Thymus (tissue), 11 donors: ENCODE data around the gene MYO5B. TPM values are rescaled to one million over a fixed set of nuclear protein-coding genes. Genes with fewer than 3 reads are reported as not detected.
A peak's percentile ranks its signal among the peaks of the same experiment; 100 is the strongest.

ENCODE experiments used
- DNase-seq, 9 donors: peaks; one replicate each; pipeline ENCODE4 v3.0.0-alpha.2; 2013; ENCODE audit warnings: low spot score in 9 of 9, low read depth in 6 of 9, missing footprints in 1 of 9
- H3K27ac ChIP-seq, 2 donors: one replicate each; pipeline ENCODE4 v1.5.1; 2013; ENCODE audit warnings: control low read depth in 1 of 2, low read depth in 1 of 2, low read length in 1 of 2, mild to moderate bottlenecking in 1 of 2, moderate library complexity in 1 of 2
- H3K27me3 ChIP-seq, 2 donors: one replicate each; pipeline ENCODE4 v1.5.1; 2013; ENCODE audit warnings: low read length in 1 of 2; ENCODE audit not compliant: control insufficient read depth in 2 of 2, insufficient read depth in 1 of 2
- H3K36me3 ChIP-seq, 2 donors: one replicate each; pipeline ENCODE4 v1.5.1; 2013; ENCODE audit warnings: low read length in 1 of 2, mild to moderate bottlenecking in 1 of 2, moderate library complexity in 1 of 2; ENCODE audit not compliant: control insufficient read depth in 2 of 2, insufficient read depth in 2 of 2
- H3K4me1 ChIP-seq, 2 donors: one replicate each; pipeline ENCODE4 v1.5.1; 2013; ENCODE audit warnings: low read length in 2 of 2; ENCODE audit not compliant: control insufficient read depth in 2 of 2, insufficient read depth in 2 of 2
- H3K4me3 ChIP-seq, 2 donors: one replicate each; pipeline ENCODE4 v1.5.1; 2013; ENCODE audit warnings: low read length in 2 of 2, control low read depth in 1 of 2, mild to moderate bottlenecking in 1 of 2
- H3K9me3 ChIP-seq, 2 donors: one replicate each; pipeline ENCODE4 v1.5.1; 2013; ENCODE audit warnings: low read length in 1 of 2, mild to moderate bottlenecking in 1 of 2; ENCODE audit not compliant: control insufficient read depth in 2 of 2, insufficient read depth in 1 of 2
- WGBS: extraction: QIAGEN DNeasy Blood & Tissue Kit; methylation state at CpG from one replicate; pipeline ENCODE4 v1.1.7; 2013; 5-methylcytosine and 5-hydroxymethylcytosine counted together
- polyA plus RNA-seq: library from polyadenylated mRNA; stranded (reverse); fragments of 200-250 nt; gene quantifications from one replicate; pipeline ENCODE4 v1.2.3, GENCODE V29; 2013
- total RNA-seq: library from RNA; stranded (reverse); fragments of 120-200 nt; gene quantifications from one replicate; pipeline ENCODE4 v1.2.4, GENCODE V29; 2013
- donor health status: healthy.

MYO5B gene
- total and polyA plus RNA-seq, 2 donors = 6.2 to 11.1 TPM

- DNase-seq = peak in 1 of 9 donors; percentile 8
- Histone ChIP-seq H3K27me3 (no peaks in the 10 kb centered on the region), H3K4me1 (peaks cover 0 to 23% of the 10 kb centered on the region in 2 donors), H3K36me3 (no peaks in the 10 kb centered on the region), H3K27ac (peak overlapping the region in 1 of 2 donors; percentile 32), H3K4me3 (no peak overlapping the region), H3K9me3 (no peaks in the 10 kb centered on the region)
- 71% methylated on average over 1 of the region's 1 CpG for WGBS
Observed at GRCh38 chr18:50163505-50163904, 31.4 kb downstream of the MYO5B start.

- Histone ChIP-seq H3K4me3 (no peak overlapping the region), H3K27ac (peak overlapping the region; percentile 32 to 48), H3K27me3 (no peaks in the 10 kb centered on the region), H3K9me3 (no peaks in the 10 kb centered on the region), H3K4me1 (peaks cover 0 to 23% of the 10 kb centered on the region in 2 donors), H3K36me3 (no peaks in the 10 kb centered on the region)
- WGBS = 79% methylated on average over 9 of the region's 9 CpGs
- no peak for DNase-seq
Observed at GRCh38 chr18:50162486-50163304, 32.3 kb downstream of the MYO5B start.

GRCh38 chr18:50161597-50162205 lies 33.2 kb downstream of the MYO5B start:
- 82% methylated on average over 4 of the region's 4 CpGs for WGBS
- Histone ChIP-seq H3K36me3 (no peaks in the 10 kb centered on the region), H3K27me3 (no peaks in the 10 kb centered on the region), H3K4me1 (peaks cover 0 to 23% of the 10 kb centered on the region in 2 donors), H3K9me3 (no peaks in the 10 kb centered on the region), H3K4me3 (no peak overlapping the region), H3K27ac (no peak overlapping the region)
- no peak for DNase-seq

GRCh38 chr18:50159654-50160046 lies 35.3 kb downstream of the MYO5B start:
- DNase-seq = no peak
- no peaks in the 10 kb centered on the region for H3K9me3 ChIP-seq
- 93% methylated on average over 10 of the region's 10 CpGs for WGBS
- no peak overlapping the region for H3K27ac ChIP-seq
- no peak overlapping the region for H3K4me3 ChIP-seq
- H3K27me3 ChIP-seq = no peaks in the 10 kb centered on the region
- H3K4me1 ChIP-seq = peaks cover 0 to 23% of the 10 kb centered on the region in 2 donors
- H3K36me3 ChIP-seq = no peaks in the 10 kb centered on the region

GRCh38 chr18:50158866-50159653 lies 35.9 kb downstream of the MYO5B start:
- peaks cover 0 to 23% of the 10 kb centered on the region in 2 donors for H3K4me1 ChIP-seq
- DNase-seq = peak in 2 of 9 donors; percentile 4 to 39

GRCh38 chr18:50155406-50155805 lies 39.5 kb downstream of the MYO5B start:
- WGBS = 91% methylated on average over 2 of the region's 2 CpGs
- Histone ChIP-seq H3K27ac (no peak overlapping the region), H3K36me3 (no peaks in the 10 kb centered on the region), H3K27me3 (no peaks in the 10 kb centered on the region), H3K4me1 (peaks cover 0 to 9% of the 10 kb centered on the region in 2 donors), H3K9me3 (no peaks in the 10 kb centered on the region), H3K4me3 (no peak overlapping the region)
- DNase-seq = no peak

More at GRCh38 chr18:50158866-50159653, 35.9 kb downstream of the MYO5B start:
- no peak overlapping the region for H3K4me3 ChIP-seq
- 78% methylated on average over 9 of the region's 9 CpGs for WGBS
- no peaks in the 10 kb centered on the region for H3K27me3 ChIP-seq
- H3K27ac ChIP-seq = peak overlapping the region in 1 of 2 donors; percentile 11
- H3K36me3 ChIP-seq = no peaks in the 10 kb centered on the region
- H3K9me3 ChIP-seq = no peaks in the 10 kb centered on the region

GRCh38 chr18:50154420-50154819 lies 40.5 kb downstream of the MYO5B start:
- no peak for DNase-seq
- Histone ChIP-seq H3K9me3 (no peaks in the 10 kb centered on the region), H3K4me3 (no peak overlapping the region), H3K27me3 (no peaks in the 10 kb centered on the region), H3K4me1 (peaks cover 0 to 1% of the 10 kb centered on the region in 2 donors), H3K27ac (no peak overlapping the region), H3K36me3 (no peaks in the 10 kb centered on the region)
- WGBS = 93% methylated on average over 2 of the region's 2 CpGs

GRCh38 chr18:50152900-50153299 lies 42.0 kb downstream of the MYO5B start:
- no peak overlapping the region for H3K4me3 ChIP-seq
- no peak overlapping the region for H3K27ac ChIP-seq
- WGBS = 91% methylated on average over 2 of the region's 2 CpGs
- H3K27me3 ChIP-seq = no peaks in the 10 kb centered on the region
- no peaks in the 10 kb centered on the region for H3K36me3 ChIP-seq
- no peak for DNase-seq
- no peaks in the 10 kb centered on the region for H3K4me1 ChIP-seq
- H3K9me3 ChIP-seq = no peaks in the 10 kb centered on the region

- Histone ChIP-seq H3K9me3 (no peaks in the 10 kb centered on the region), H3K4me1 (no peaks in the 10 kb centered on the region), H3K4me3 (no peak overlapping the region), H3K27me3 (no peaks in the 10 kb centered on the region), H3K36me3 (no peaks in the 10 kb centered on the region), H3K27ac (no peak overlapping the region)
- no peak for DNase-seq
- 84% methylated on average over 8 of the region's 8 CpGs for WGBS
Observed at GRCh38 chr18:50151926-50152325, 43.0 kb downstream of the MYO5B start.
